Osteocyte (in vitro differentiated cells): ENCODE results near the gene LUC7L2. TPM values are rescaled to one million over a fixed set of nuclear protein-coding genes. Genes with fewer than 3 reads are reported as not detected.

Source experiments
- DNase-seq: peaks from one replicate; pipeline ENCODE4 v3.0.0; 2021; ENCODE audit warnings: mixed read lengths; ENCODE audit not compliant: unreplicated experiment; ENCODE audit errors: extremely low spot score
- H3K27ac Mint-ChIP-seq: one replicate; pipeline ENCODE4 v1.8.0; 2021; ENCODE audit warnings: mild to moderate bottlenecking, mixed read lengths; ENCODE audit not compliant: unreplicated experiment
- H3K27me3 Mint-ChIP-seq: one replicate; pipeline ENCODE4 v1.8.0; 2021; ENCODE audit warnings: mixed read lengths; ENCODE audit not compliant: unreplicated experiment
- H3K36me3 Mint-ChIP-seq: one replicate; pipeline ENCODE4 v1.8.0; 2021; ENCODE audit warnings: mixed read lengths; ENCODE audit not compliant: unreplicated experiment
- H3K4me1 Mint-ChIP-seq: one replicate; pipeline ENCODE4 v1.8.0; 2021; ENCODE audit warnings: mixed read lengths; ENCODE audit not compliant: unreplicated experiment
- H3K4me3 Mint-ChIP-seq: one replicate; pipeline ENCODE4 v1.8.0; 2021; ENCODE audit warnings: mild to moderate bottlenecking, moderate library complexity, mixed read lengths; ENCODE audit not compliant: unreplicated experiment
- H3K9me3 Mint-ChIP-seq: one replicate; pipeline ENCODE4 v1.8.0; 2021; ENCODE audit warnings: mixed read lengths; ENCODE audit not compliant: unreplicated experiment
- total RNA-seq: library from RNA; stranded (reverse); gene quantifications from 2 replicates; pipeline ENCODE4 v1.2.1, GENCODE V29; 2021
- TF ChIP-seq, protein P1 (sequence below): fragments of 200-600 bp; sonication (generic); IDR thresholded peaks from 2 replicates; pipeline ENCODE4 v1.5.0; 2021; ENCODE audit warnings: antibody characterized with exemption, mild to moderate bottlenecking, moderate library complexity

The LUC7L2 gene
- total RNA-seq, 1 donor from 2014 or later: 112 TPM

GRCh38 chr7:139358541-139359365 is 941 bp upstream of the LUC7L2 start:
- Mint-ChIP-seq H3K4me1 (peaks cover 40% of the 10 kb centered on the region), H3K27ac (peak overlapping the region; percentile 99), H3K9me3 (no peaks in the 10 kb centered on the region), H3K36me3 (peaks cover 15% of the 10 kb centered on the region), H3K27me3 (no peaks in the 10 kb centered on the region), H3K4me3 (peak overlapping the region; percentile 96)
- no peak for DNase-seq
- TF ChIP-seq, protein P1, sequence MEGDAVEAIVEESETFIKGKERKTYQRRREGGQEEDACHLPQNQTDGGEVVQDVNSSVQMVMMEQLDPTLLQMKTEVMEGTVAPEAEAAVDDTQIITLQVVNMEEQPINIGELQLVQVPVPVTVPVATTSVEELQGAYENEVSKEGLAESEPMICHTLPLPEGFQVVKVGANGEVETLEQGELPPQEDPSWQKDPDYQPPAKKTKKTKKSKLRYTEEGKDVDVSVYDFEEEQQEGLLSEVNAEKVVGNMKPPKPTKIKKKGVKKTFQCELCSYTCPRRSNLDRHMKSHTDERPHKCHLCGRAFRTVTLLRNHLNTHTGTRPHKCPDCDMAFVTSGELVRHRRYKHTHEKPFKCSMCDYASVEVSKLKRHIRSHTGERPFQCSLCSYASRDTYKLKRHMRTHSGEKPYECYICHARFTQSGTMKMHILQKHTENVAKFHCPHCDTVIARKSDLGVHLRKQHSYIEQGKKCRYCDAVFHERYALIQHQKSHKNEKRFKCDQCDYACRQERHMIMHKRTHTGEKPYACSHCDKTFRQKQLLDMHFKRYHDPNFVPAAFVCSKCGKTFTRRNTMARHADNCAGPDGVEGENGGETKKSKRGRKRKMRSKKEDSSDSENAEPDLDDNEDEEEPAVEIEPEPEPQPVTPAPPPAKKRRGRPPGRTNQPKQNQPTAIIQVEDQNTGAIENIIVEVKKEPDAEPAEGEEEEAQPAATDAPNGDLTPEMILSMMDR: no peak

DNA sequence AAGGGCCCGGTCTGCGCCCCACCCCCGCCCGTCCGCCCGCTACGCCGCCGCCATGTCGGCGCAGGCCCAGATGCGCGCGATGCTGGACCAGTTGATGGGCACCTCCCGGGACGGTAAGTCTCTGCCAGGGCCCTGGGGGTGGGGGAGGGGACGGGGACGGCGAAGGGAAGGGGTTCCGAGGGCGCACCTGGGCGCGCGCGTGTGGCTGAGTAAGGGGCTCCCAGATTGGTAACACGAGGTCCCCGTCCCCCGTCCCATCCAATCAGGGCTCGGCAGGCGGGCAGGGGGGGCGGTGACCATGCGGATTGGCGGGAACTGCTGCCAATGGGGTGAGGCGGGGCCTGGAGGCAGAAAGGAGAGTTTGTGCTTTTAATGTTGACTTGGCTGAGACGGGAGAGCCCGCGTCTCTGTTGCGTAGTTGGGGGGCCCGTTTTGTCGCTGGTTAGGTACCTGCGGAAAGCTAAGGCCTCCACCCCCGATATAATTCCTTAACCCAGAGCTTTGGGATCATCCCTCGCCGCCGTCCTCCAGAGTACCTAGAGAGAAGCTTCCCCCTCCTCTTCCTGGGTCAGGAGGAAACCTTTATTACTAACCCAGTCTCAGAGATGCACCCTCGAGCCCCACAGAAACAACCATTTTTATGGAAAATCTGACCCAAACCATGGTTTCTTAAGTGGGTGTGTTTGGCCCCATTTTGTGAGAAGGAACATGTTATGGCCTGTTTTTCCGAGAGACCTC is 685 bp downstream of the LUC7L2 start:
- Mint-ChIP-seq H3K36me3 (peaks cover 14% of the 10 kb centered on the region), H3K9me3 (no peaks in the 10 kb centered on the region), H3K27ac (peak overlapping the region; percentile 99), H3K4me3 (peak overlapping the region; percentile 96), H3K27me3 (no peaks in the 10 kb centered on the region), H3K4me1 (peaks cover 42% of the 10 kb centered on the region)
- DNase-seq: peak; percentile 98
- TF ChIP-seq, protein P1: no peak

DNA sequence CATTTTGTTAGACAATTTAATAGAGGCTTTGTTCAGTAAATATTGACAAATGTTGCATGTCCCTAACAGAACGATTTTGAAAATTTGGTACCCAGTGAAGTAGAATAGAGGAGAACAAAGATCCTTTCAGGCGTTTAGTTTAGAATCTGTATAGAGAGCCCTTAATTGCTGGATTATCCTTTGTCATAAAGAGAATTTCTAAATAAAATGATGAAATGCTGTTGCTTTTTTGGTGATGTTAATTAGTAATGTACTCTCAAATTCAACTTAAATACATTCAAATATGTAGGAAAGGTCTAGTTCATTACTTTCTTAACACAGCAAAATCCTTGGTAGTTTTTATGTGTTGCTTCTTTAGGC is 1.2 kb downstream of the LUC7L2 start:
- Mint-ChIP-seq H3K4me1 (peaks cover 47% of the 10 kb centered on the region), H3K9me3 (no peaks in the 10 kb centered on the region), H3K4me3 (peak overlapping the region; percentile 96), H3K27me3 (no peaks in the 10 kb centered on the region), H3K27ac (peak overlapping the region; percentile 99), H3K36me3 (peaks cover 11% of the 10 kb centered on the region)
- TF ChIP-seq, protein P1: no peak
- no peak for DNase-seq

GRCh38 chr7:139361523-139361922 is 1.8 kb downstream of the LUC7L2 start:
- DNase-seq: no peak
- no peaks in the 10 kb centered on the region for H3K27me3 Mint-ChIP-seq
- peak overlapping the region; percentile 96 for H3K4me3 Mint-ChIP-seq
- peak overlapping the region; percentile 99 for H3K27ac Mint-ChIP-seq
- H3K9me3 Mint-ChIP-seq: no peaks in the 10 kb centered on the region
- H3K36me3 Mint-ChIP-seq: peaks cover 11% of the 10 kb centered on the region
- peaks cover 51% of the 10 kb centered on the region for H3K4me1 Mint-ChIP-seq
- TF ChIP-seq, protein P1: no peak

DNA sequence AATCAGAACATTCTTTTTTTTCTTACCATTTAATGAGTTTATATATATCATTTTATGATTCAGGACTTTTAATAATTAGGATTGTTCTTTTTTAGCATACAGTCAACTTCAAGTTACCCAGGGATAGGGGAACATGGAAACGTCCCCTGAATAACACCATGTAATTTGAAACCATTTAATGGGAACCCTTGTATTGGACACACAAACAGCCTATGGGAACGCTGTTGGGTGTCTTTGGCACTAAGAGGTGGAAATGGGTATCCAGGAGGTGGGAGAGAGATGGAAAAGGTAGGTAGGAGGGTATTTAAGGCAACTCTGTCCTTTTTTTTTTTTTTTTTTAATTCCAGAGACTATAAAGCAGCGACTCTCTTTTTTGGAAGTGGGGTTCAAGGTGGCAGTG is 2.6 kb downstream of the LUC7L2 start:
- DNase-seq: no peak
- H3K27ac Mint-ChIP-seq: peak overlapping the region; percentile 56
- no peaks in the 10 kb centered on the region for H3K9me3 Mint-ChIP-seq
- TF ChIP-seq, protein P1: no peak
- no peaks in the 10 kb centered on the region for H3K27me3 Mint-ChIP-seq
- H3K4me3 Mint-ChIP-seq: no peak overlapping the region
- peaks cover 4% of the 10 kb centered on the region for H3K36me3 Mint-ChIP-seq
- peaks cover 48% of the 10 kb centered on the region for H3K4me1 Mint-ChIP-seq
